ENCODE data around the gene KLHL35. TPM values are rescaled to one million over a fixed set of nuclear protein-coding genes. Genes with fewer than 3 reads are reported as not detected.

Gene KLHL35
- total RNA-seq, 1 donor from 2014 or later, result 1.5 TPM

DNA sequence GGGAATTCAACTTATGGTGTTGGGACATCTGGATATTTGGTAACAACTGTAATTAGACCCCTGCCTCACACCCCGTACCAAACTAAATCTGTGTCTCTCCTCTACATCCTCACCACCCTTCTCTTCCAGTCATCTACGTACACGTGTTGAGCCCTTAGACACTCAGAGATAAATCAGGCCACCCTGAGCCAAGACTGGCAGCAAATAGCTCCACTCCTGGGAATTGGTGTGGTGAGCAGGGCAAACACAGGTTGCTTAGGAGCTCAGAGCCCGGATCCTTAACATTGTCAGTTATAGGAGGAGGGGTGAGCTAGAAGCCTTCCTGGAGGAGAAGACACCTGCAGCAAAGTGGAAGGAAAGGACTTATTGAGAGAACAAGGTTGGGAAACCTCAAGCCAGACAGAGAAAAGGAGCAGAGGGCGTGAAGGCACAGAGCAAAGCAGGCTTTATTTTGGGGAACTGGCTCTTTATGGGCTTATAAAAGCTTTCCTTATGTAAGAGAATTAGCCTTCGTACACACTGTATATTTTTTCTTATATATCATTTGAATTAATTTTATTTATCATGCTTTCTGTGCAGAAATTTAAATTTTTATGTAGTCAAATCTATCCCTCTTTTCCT lies 36.9 kb upstream of the KLHL35 start:
- H3K27me3 ChIP-seq (ENCODE audit: control insufficient read depth, insufficient read depth, low read length), result no peaks in the 10 kb centered on the region
- TF ChIP-seq, protein P1, sequence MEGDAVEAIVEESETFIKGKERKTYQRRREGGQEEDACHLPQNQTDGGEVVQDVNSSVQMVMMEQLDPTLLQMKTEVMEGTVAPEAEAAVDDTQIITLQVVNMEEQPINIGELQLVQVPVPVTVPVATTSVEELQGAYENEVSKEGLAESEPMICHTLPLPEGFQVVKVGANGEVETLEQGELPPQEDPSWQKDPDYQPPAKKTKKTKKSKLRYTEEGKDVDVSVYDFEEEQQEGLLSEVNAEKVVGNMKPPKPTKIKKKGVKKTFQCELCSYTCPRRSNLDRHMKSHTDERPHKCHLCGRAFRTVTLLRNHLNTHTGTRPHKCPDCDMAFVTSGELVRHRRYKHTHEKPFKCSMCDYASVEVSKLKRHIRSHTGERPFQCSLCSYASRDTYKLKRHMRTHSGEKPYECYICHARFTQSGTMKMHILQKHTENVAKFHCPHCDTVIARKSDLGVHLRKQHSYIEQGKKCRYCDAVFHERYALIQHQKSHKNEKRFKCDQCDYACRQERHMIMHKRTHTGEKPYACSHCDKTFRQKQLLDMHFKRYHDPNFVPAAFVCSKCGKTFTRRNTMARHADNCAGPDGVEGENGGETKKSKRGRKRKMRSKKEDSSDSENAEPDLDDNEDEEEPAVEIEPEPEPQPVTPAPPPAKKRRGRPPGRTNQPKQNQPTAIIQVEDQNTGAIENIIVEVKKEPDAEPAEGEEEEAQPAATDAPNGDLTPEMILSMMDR (IDR thresholded peaks at IDR 0.05; ENCODE audit: insufficient read depth, low read length, poor library complexity, severe bottlenecking), result no peak
- H3K4me3 ChIP-seq (ENCODE audit: low read depth, low read length), result no peak overlapping the region
- no peak for DNase-seq (ENCODE audit: low read depth)
- no peaks in the 10 kb centered on the region for H3K36me3 ChIP-seq (ENCODE audit: control insufficient read depth, insufficient read depth, low read length)

DNA sequence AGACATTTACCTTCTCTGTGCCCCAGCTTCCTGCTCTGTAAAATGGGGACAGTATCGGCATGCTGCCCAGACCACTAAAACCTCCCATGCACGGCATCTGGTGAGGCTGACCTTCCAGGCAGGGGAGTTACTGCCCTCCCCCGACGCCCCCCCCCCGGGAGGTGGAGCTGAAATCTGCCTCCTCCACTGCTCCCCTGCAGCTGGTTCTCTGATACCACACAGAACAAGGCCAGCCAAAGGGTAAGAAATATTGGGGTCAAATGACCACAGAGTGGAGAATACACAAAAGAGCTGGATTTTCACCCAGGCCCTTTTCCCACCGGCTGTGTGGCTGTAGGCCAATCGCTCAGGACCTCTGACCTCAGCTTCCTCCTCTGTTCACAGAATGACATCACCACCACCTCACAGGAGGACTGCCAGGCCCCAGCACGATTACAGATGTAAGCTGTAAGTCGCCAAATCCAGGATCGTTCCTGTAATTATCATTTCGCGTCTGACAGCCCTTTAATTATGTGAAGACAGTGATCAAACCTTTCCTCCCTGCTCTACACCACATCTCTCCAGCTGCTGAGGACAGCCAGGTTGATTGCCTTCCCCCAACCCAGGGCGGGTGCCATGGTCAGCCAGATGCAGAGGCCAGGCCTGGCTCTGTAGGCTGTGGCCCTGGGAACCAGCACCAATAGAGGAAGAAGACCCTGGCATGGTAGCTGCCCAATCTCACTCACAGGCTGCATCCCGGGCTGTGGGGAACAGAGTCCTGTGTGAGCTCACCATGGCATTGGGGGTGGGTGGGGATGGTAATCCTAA lies 35.7 kb upstream of the KLHL35 start:
- H3K4me3 ChIP-seq (ENCODE audit: low read depth, low read length), result no peak overlapping the region
- no peaks in the 10 kb centered on the region for H3K27me3 ChIP-seq (ENCODE audit: control insufficient read depth, insufficient read depth, low read length)
- DNase-seq (ENCODE audit: low read depth), result no peak
- TF ChIP-seq, protein P1 (IDR thresholded peaks at IDR 0.05; ENCODE audit: insufficient read depth, low read length, poor library complexity, severe bottlenecking), result no peak
- H3K36me3 ChIP-seq (ENCODE audit: control insufficient read depth, insufficient read depth, low read length), result no peaks in the 10 kb centered on the region

DNA sequence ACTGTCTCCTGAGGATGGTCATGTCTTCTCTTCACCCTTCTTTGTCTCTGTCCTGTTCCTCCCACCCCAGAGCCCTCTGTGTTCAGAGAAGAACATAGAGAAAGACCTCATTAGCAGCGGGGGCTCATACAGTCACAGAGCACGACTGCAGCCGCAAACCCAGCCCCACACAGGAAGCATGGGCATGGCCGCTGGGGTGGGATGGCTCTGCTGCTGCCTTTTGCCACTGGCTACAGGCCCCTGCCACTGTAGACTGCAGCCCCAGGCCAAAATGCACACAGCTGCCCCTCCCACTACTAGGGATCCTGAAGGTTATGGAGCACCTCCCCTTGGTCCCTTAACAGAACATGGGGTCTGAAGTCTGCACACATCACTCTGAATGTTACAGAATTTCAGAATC lies 34.9 kb upstream of the KLHL35 start:
- no peak for DNase-seq (ENCODE audit: low read depth)
- Histone ChIP-seq H3K36me3 (ENCODE audit: control insufficient read depth, insufficient read depth, low read length) (no peaks in the 10 kb centered on the region), H3K4me3 (ENCODE audit: low read depth, low read length) (no peak overlapping the region), H3K27me3 (ENCODE audit: control insufficient read depth, insufficient read depth, low read length) (no peaks in the 10 kb centered on the region)
- TF ChIP-seq, protein P1 (IDR thresholded peaks at IDR 0.05; ENCODE audit: insufficient read depth, low read length, poor library complexity, severe bottlenecking), result no peak

DNA sequence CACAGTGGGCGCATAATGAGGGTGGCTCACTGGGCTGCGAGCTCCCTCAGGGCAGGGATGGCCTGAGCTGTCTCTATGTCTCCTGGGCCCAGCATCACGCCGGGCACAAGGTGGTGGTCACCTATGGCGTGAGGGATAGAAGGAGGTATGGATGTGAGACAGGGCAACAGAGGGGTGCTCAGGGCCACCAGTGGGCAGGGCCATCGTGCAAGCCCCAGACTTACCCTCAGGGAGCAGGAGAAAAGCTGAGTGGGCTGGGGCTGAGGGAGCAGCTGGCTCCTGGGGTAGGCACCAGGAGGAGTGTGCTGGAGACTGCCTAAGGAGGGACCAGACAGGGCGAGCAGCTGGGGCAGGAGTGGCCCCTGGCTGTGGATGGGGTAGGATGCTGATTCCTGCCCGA lies 34.3 kb upstream of the KLHL35 start:
- TF ChIP-seq, protein P1 (IDR thresholded peaks at IDR 0.05; ENCODE audit: insufficient read depth, low read length, poor library complexity, severe bottlenecking), result no peak
- Histone ChIP-seq H3K36me3 (ENCODE audit: control insufficient read depth, insufficient read depth, low read length) (no peaks in the 10 kb centered on the region), H3K27me3 (ENCODE audit: control insufficient read depth, insufficient read depth, low read length) (no peaks in the 10 kb centered on the region), H3K4me3 (ENCODE audit: low read depth, low read length) (no peak overlapping the region)
- DNase-seq (ENCODE audit: low read depth), result no peak

DNA sequence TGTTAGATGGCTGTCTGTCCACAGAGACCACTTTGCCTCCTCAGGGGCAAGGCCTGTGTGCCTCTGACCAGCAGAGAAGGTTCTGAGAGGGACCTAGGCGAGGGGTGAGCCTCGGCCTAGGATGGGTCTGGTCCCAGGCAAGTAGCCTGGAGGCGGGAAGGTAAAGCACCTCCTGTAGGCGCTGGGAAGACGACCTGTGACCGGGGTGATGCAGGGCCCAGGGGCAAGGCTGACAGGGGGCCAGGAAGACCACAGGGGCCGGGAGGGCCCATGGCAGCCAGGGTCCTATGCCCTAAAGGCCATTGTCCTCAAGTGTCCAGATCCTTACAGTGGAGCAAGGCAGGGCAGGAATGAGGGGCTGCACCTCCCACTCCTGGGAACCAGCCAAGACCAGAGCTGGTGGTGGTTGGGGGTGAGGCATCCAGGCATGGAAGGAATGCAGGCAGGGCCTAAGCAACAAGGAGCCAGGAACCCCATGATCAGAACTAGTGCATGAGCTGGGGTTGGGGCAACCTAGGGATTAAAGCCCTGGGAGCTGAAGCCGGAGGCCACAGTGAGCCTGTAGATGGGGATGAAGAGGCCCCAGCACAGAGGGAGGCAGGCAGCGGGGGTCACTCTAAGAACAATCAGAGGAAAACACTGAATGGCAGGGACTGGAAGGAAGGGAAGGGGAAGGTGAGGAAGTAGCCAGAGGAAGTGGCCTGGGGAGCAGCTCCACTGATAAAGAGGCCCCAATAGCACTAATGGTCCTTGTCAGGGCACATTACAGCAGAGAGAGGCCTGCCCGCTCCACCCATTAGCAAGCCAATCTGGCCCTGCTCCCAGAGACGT lies 32.9 kb upstream of the KLHL35 start:
- DNase-seq (ENCODE audit: low read depth), result no peak
- TF ChIP-seq, protein P1 (IDR thresholded peaks at IDR 0.05; ENCODE audit: insufficient read depth, low read length, poor library complexity, severe bottlenecking), result no peak

More for the DNA sequence above, 32.9 kb upstream of the KLHL35 start:
- Histone ChIP-seq H3K4me3 (ENCODE audit: low read depth, low read length) (no peak overlapping the region), H3K27me3 (ENCODE audit: control insufficient read depth, insufficient read depth, low read length) (no peaks in the 10 kb centered on the region), H3K36me3 (ENCODE audit: control insufficient read depth, insufficient read depth, low read length) (peaks cover 1% of the 10 kb centered on the region)
